ENCODE measurements around the gene EXTL1.

Gene EXTL1

DNA sequence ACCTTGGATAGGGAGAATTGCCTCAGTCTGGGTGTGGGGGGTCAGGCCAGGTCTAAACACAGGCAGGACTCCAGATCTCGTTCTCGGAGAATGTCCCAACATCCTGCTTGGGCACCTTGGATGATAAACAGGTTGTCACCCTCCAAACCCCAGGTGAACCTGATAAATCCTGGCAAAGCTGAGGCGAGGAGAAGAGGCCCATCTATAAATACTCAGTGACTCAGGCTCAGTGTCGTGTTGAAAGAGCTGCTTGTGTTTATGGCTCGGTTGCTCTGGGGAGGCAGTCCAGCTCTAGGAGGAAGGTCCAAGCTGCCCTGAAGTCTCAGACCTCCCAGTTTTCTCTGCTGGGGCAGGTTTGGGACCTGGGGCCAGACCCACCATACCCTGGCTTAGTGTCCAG is 61.6 kb downstream of the EXTL1 start:
- H3K4me1 ChIP-seq (ENCODE audit: low read depth, poor library complexity, severe bottlenecking) = no peaks in the 10 kb centered on the region
- no peak overlapping the region for H3K9ac ChIP-seq
- H4K20me1 ChIP-seq (ENCODE audit: insufficient read depth) = no peaks in the 10 kb centered on the region
- no peak overlapping the region for H3K4me2 ChIP-seq
- H3K36me3 ChIP-seq (ENCODE audit: insufficient read depth) = no peaks in the 10 kb centered on the region
- H3K79me2 ChIP-seq (ENCODE audit: insufficient read depth, low read depth) = no peaks in the 10 kb centered on the region
- no peaks in the 10 kb centered on the region for H3K27me3 ChIP-seq (ENCODE audit: insufficient read depth, low read depth)
- H3K4me3 ChIP-seq (IDR thresholded peaks at IDR 0.05; ENCODE audit: insufficient read depth, low read depth, low read length) = no peak overlapping the region
- no peak overlapping the region for H3K27ac ChIP-seq
- no peak overlapping the region for H2AFZ ChIP-seq (ENCODE audit: low read depth)
- TF ChIP-seq, protein P1, sequence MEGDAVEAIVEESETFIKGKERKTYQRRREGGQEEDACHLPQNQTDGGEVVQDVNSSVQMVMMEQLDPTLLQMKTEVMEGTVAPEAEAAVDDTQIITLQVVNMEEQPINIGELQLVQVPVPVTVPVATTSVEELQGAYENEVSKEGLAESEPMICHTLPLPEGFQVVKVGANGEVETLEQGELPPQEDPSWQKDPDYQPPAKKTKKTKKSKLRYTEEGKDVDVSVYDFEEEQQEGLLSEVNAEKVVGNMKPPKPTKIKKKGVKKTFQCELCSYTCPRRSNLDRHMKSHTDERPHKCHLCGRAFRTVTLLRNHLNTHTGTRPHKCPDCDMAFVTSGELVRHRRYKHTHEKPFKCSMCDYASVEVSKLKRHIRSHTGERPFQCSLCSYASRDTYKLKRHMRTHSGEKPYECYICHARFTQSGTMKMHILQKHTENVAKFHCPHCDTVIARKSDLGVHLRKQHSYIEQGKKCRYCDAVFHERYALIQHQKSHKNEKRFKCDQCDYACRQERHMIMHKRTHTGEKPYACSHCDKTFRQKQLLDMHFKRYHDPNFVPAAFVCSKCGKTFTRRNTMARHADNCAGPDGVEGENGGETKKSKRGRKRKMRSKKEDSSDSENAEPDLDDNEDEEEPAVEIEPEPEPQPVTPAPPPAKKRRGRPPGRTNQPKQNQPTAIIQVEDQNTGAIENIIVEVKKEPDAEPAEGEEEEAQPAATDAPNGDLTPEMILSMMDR (conservative IDR thresholded peaks at IDR 0.05; ENCODE audit: low read depth, low read length) = no peak

DNA sequence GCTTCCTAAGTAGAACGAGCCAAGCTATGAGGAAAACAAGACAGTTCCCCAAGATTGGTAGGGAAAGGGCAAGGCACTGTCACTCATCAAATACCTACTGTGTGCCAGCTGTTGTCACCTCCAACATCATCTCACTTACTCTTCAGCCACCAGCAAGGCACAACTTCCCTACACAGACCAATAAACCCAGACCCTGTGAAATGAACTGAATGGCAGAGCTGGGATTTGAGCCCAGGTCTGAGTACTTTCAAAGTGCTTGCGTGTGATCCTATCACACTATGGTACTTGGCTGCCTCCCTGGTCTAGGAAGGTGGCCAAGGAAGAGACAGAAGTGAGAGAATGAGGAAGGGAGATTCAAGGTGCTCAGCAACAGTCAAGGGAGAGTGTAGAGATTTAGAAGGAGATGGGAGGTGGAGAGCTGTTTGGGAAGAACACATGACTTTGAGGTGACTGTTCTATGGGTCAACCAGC is 62.6 kb downstream of the EXTL1 start:
- H3K9ac ChIP-seq = no peak overlapping the region
- no peaks in the 10 kb centered on the region for H3K79me2 ChIP-seq (ENCODE audit: insufficient read depth, low read depth)
- H3K4me1 ChIP-seq (ENCODE audit: low read depth, poor library complexity, severe bottlenecking) = no peaks in the 10 kb centered on the region
- H3K4me3 ChIP-seq (IDR thresholded peaks at IDR 0.05; ENCODE audit: insufficient read depth, low read depth, low read length) = no peak overlapping the region
- no peak overlapping the region for H3K4me2 ChIP-seq
- TF ChIP-seq, protein P1 (conservative IDR thresholded peaks at IDR 0.05; ENCODE audit: low read depth, low read length) = no peak
- H3K27me3 ChIP-seq (ENCODE audit: insufficient read depth, low read depth) = no peaks in the 10 kb centered on the region
- H3K27ac ChIP-seq = no peak overlapping the region
- H4K20me1 ChIP-seq (ENCODE audit: insufficient read depth) = no peaks in the 10 kb centered on the region
- no peaks in the 10 kb centered on the region for H3K36me3 ChIP-seq (ENCODE audit: insufficient read depth)
- H2AFZ ChIP-seq (ENCODE audit: low read depth) = no peak overlapping the region

DNA sequence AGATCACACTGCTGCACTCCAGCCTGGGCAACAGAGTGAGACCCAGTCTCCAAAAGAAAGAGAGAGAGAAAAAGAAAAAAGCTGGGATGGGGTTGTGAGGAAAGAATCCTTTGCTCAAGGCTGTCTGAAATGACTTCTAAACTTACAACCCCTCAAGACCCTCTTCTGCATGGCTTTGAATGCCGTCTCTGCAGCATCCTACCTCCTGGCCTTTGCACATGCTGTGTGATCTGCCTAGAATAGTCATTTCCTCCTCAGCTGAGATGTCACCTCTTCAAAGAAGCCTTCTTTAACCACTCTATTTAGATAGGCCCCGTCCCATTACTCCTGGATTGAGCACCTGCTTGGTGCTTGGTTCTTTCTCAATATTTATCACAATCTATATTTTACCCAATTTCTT is 63.3 kb downstream of the EXTL1 start:
- Histone ChIP-seq H3K27ac (no peak overlapping the region), H3K4me1 (ENCODE audit: low read depth, poor library complexity, severe bottlenecking) (no peaks in the 10 kb centered on the region), H3K36me3 (ENCODE audit: insufficient read depth) (no peaks in the 10 kb centered on the region), H3K27me3 (ENCODE audit: insufficient read depth, low read depth) (no peaks in the 10 kb centered on the region), H3K4me2 (no peak overlapping the region), H4K20me1 (ENCODE audit: insufficient read depth) (no peaks in the 10 kb centered on the region), H3K4me3 (IDR thresholded peaks at IDR 0.05; ENCODE audit: insufficient read depth, low read depth, low read length) (no peak overlapping the region), H3K79me2 (ENCODE audit: insufficient read depth, low read depth) (no peaks in the 10 kb centered on the region), H3K9ac (no peak overlapping the region), H2AFZ (ENCODE audit: low read depth) (no peak overlapping the region)
- TF ChIP-seq, protein P1 (conservative IDR thresholded peaks at IDR 0.05; ENCODE audit: low read depth, low read length) = no peak
